NCI-H2196 (cell line): ENCODE measurements around the gene CD38.
"Not testable (repeated sequence)": the region's sequence is repeated elsewhere in the genome, so short reads cannot be mapped to it uniquely, and the experiment has no call there.

Source experiments
- DNase-seq: peaks from one replicate; lab custom pipeline; 2025; ENCODE audit not compliant: unreplicated experiment; lab: John Stamatoyannopoulos, UW

CD38 gene

DNA sequence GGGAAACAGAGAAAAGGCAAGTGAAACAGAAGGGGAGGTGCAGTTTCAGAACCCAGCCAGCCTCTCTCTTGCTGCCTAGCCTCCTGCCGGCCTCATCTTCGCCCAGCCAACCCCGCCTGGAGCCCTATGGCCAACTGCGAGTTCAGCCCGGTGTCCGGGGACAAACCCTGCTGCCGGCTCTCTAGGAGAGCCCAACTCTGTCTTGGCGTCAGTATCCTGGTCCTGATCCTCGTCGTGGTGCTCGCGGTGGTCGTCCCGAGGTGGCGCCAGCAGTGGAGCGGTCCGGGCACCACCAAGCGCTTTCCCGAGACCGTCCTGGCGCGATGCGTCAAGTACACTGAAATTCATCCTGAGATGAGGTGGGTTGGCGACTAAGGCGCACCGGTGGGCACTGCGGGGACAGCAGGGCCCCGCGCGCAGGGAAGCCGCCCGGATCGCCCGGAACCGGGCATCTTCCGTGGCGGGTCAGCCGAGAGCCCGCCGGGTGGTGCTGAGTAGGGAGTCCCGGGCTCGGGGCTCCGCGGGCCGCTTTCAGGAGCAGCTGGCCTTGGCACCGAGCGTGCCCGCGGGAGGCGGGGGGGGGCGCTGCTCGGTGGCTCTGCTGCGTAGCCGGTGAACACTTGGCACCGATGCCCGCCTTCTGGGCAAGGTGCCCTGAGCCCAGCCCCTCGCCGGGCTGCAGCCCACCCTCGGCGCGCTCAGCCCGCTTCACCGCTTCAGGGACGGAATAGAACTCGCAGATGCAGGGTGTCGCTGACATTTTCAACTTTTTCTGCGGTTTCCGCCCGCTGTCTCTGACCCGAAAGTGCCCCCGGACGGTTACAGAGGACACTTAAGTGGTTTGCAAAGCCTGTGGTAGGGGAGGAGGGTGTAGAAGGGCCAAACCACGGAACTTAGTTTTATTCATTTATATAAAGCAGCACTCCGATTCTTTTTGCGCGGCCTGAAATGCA is at the start of gene CD38:
Gene CD38, plus strand, starts transcription at position 40 of the 953 bp plus-strand sequence. Its CDS starts 87 bp downstream, at position 127.
- DNase-seq, result no peak

DNA sequence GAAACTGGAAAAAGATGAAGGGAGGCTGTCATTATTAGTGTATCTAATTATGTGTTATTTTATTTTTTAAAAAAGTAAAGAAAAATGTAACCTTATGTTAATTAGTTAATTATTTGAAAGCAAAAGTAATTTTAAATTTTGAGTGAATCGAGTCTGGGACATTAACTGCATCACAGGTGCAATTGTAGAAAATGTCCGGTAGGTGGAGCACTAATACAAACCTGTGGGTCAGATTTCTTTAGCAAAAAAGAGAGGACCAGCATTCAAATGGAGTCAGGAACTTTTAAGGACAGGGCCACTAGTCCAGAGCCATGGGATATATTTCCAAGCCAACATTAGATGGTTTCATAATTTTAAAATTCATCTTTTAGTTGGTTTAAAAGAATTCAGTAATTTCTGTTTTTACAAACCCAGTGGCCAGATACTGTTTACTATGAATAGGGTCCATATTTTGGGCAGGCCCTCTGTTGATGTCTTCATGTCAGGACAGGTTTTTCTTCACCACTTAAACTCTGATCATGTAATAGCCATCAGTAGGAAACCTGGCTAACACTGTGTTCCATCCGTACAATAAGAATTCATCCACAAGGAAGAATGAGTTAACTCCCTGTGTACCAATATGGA is 48.1 kb upstream of the CD38 start:
- peak; percentile 31 for DNase-seq

DNA sequence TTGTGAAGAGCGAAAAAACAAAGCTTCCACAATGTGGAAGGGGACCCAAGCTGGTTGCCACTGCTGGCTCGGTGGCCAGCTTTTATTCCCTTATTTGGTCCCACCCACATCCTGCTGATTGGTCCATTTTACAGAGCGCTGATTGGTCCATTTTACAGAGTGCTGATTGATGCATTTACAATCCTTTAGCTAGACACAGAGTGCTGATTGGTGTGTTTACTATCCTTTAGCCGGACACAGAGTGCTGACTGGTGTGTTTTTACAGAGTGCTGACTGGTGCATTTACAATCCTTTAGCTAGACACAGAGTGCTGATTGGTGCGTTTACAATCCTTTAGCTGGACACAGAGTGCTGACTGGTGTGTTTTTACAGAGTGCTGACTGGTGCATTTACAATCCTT is 45.1 kb upstream of the CD38 start:
- not testable (repeated sequence) for DNase-seq

DNA sequence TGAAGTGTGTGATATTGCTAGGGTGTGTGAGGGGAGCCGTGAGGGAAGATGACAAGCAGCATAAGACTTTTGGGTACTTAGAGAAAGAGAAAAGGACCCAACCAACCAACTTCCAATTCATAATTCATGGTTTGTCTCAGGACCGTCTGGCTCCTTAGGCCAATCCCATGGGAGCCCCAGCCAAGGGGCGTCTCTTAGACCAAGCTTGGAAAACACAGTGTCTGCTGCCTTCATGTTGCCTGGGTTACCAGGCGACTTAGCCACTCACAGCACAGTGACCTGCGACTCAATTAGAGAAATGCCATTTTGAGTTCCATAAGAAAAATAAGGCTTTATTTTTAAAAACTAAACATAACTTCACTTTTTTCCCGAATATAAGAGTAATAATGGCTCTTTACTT is 42.6 kb upstream of the CD38 start:
- DNase-seq, result no peak

DNA sequence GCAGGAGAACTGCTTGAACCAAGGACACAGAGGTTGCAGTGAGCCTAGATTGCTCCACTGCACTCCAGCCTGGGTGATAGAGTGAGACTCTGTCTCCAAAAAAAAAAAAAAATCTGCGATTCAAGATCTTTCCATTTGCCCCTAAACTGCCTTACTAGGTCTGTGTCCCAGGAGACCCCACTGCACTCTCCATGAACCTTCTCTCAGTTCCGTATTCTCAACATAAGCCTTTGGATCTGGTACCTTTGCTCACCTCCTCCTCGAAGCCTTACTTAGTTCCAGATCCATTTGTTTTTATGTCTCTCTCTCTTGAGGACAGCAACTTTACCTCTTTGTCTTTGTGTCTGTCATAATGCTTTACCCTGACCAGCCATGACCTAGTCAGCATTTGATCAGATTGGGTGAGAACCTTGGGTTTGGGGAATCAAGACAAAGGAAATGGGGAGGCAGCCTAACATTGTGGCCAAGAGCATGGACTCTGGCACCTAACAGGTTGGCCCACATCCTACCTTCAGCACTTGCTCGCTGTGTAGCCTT is 41.5 kb upstream of the CD38 start:
- no peak for DNase-seq

DNA sequence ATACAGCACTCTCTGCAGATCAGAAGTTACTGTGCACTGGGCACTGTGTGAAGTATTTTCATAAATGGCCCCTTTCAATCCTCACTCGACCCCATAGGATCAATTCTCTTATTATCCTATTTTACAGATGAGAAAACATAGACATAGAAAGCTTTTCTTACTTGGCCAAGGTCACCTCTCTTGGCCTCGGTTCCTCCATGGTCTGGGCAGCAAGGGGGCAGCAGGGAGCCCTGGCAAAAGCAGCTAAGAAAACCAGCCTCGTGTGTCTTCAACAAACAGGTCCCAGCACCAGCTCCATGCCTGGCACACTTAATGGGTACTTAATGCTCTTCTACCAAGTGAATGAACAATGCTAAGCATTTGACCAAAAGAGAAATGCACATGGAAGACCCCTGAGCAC is 40.9 kb upstream of the CD38 start:
- DNase-seq, result no peak

DNA sequence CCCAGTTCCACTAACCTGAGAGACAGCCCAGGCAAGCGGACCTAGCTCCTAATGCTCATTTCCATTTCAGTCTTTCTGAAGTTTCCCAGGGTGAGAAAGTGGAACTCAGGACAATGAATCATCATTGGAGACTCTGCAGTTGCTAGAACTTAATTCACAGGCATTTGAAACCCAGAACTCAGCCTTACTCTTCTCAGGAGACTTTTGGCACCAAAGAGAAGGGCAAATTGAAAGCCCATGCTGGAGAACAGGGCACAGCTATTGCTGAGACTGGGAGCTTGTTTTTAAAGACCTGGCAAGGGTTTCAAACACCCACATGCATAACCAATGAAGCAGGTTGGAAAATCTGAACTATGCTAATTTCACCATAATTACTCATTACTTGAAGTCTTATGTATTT is 39.3 kb upstream of the CD38 start:
- no peak for DNase-seq

DNA sequence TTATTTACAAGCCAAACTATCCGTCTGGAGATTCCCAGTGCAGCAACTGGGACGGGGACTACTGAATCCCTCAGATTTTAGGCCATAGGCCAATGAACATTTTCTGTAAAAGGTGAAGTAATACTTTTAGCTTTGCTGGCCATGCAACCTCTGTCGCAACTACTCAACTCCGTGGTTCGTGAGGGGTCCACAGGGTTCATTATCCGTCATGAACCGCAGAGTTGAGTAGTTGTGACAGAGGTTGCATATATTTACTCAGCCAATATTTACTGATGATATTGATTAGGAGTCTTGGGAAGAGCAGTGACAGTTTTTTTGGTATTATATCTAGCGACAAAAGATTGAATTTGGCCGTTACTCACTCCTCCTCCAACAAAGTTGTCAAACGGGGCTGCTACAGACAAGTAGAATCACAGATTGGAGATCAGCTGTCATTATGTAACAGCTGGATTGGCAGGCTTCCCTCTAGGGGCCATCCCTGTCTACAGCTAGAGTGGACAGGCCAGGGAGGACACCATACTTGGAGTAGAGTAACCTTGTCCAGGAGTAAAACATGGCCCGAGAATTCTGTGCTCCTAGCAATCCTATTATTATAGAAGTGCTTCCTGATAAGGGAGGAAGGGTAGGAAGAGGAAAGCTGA is 37.2 kb upstream of the CD38 start:
- DNase-seq, result no peak

DNA sequence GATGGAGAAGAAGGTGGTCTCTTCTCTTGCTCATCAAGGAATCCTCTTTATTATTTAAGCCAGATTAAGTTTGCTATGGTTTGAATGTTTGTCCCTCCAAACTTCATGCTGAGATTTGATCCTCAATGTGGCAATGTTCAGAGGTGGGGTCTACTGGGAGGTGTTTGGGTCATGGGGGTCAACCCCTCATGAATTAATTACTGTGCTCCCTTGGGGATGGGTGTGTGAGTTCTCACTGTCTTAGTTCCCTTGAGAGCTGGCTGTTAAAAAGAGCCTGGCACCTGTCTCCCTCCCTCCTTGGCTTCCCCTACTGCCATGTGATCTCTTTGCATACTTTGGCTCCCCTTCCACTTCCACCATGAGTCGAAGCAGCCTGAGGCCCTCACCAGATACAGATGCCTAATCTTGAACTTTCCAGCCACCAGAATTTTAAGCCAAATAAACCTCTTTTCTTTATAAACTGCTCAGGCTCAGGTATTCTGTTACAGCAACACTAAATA is 36.0 kb upstream of the CD38 start:
- DNase-seq, result no peak

DNA sequence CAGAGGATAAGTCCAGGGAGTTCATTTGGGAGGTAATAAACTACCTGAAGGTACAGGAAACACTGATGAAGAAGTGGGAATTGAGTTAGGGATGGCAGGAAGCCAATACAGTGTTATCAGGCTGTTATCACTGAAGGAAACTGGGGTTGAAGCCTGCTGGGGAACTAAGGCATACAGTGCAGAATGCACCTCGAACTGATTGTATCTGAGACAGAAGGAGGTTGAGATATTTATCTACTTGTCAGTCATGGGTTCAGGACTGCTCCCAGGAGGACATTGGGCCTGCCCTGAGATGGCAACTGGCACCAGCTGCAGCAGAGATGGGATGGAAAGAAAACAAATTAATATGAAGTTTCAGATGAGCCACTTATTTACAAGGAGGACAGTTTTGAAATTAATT is 35.5 kb upstream of the CD38 start:
- no peak for DNase-seq

DNA sequence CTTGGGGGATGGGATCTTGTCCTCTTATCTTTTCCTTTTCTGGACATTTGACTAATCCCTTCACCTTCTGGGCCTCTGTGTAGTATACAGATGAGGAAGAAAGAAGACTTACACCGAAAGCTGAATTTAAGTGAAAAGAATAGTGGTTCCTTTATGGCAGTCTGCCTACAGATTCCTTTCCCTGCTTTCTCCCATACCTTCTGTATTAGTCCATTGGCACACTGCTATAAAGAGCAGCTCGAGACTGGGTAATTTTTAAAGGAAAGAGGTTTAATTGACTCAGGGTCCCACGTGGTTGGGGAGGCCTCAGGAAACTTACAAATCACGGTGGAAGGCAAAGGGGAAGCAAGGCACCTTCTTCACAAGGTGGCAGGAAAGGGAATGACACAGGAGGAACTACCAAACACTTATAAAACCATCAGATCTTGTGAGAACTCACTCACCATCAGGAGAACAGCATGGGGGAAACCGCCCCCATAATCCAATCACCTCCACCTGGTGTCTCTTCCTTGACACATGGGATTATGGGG is 34.0 kb upstream of the CD38 start:
- no peak for DNase-seq

DNA sequence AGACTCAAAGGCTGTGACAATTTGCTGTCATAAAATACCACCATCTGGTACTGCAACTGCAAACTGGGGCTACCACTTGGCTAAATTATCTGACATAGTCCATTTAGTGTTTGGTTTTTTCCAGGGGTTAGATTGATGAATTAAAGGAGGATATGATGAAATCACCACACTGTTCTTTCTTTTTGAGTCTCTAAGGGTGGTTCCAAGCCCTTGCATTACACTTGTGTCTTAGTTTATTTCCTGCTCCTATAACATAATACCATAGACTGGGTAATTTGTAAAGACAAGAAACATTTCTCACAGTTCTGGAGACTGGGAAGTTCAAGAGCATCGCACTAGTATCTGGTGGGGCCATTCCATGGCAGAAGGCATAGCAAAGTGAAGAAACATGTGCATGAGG is 32.0 kb upstream of the CD38 start:
- DNase-seq, result no peak

DNA sequence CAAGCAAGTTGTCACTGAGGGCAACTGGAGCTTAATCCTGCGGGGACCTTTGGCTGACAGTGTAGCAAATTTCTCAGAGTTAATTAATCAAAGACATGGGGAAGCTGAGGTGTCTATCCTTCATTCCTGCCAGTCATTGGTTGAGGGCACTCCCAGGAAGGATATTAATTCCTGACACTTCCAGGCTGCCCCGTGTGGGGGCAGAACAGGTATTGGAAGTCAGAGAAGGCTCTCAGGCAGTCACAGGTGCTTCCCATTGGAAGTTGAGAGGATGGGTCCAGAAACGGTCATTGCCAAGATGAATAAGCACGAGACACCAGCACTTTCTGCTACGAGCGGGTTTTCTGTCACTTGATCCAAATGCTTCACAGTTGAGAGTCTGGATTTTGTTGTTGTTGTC is 29.1 kb upstream of the CD38 start:
- DNase-seq, result no peak

DNA sequence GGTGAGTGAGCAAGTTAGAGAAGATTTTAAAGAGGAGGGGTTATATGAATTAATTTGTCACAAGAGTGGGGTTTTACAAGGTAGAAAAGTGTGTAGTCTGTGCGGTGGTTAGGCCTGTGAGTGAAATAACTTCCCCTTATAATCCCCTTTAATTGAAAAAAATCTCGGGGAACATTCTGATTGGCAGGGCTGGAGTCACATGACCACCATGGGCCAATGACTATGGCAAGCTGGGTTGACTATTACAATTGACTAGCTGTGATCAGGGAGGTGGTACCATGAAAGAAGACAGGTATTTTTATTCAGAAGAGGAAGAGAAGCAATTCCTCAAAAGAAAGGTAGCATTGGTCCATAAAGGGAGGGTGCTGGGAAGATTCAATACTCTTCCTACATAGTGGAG is 27.0 kb upstream of the CD38 start:
- no peak for DNase-seq

DNA sequence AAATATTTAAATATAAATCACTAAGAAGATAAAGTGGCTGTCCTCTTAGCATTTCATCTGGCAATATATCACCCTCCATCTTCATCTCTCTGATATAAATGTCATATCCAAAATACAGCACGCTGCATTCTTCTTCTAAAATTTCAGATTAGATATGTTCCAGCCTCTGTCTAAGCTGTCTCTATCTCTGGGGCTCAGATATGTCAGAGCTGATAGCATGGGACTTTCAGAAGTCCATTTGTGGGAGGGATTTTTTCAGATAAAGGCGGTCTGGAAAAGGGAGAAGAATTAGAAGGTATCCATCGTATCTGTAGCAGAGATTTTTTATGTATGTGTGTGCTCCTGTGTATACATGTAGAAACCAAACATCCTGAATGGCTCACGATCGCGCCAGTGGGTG is 25.0 kb upstream of the CD38 start:
- DNase-seq, result no peak

DNA sequence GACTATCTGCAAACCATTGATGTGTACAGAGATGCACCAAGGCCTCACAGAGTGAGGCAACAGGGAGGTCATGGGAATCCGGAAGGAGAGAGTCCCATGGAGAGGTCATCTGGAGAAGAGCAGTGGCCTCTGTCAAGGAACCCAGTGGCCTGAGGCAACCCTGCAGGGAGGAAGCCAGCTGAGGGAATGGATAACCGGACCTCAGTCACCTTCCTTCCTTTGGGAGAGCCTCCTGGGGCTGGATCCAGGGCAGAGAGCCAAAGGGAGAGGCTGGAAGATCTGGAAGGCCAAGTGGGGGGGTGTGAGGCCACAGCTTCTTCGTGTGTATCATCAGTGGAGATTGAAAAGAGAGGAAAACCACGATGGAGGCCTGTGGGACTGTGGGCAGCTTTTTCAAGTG is 24.3 kb upstream of the CD38 start:
- no peak for DNase-seq

DNA sequence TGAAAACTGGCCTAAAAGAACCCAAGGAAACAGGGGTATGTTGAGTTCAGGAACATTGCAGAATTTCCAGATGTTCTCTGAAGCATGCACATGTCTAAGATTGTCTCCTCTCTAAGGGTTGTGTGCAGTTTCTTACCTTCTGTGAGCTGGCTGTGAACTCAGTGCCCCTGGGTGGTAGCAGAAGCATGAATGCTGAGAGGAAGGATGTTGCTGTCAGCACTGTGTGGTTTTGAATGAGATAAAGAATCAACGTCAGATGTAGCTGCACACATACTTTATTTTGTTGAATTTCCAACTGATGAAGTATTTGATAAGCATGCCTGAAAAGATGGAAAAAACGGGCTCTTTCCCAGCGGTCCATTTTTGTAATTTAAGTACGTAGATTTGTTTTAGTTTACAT is 23.8 kb upstream of the CD38 start:
- DNase-seq, result no peak

DNA sequence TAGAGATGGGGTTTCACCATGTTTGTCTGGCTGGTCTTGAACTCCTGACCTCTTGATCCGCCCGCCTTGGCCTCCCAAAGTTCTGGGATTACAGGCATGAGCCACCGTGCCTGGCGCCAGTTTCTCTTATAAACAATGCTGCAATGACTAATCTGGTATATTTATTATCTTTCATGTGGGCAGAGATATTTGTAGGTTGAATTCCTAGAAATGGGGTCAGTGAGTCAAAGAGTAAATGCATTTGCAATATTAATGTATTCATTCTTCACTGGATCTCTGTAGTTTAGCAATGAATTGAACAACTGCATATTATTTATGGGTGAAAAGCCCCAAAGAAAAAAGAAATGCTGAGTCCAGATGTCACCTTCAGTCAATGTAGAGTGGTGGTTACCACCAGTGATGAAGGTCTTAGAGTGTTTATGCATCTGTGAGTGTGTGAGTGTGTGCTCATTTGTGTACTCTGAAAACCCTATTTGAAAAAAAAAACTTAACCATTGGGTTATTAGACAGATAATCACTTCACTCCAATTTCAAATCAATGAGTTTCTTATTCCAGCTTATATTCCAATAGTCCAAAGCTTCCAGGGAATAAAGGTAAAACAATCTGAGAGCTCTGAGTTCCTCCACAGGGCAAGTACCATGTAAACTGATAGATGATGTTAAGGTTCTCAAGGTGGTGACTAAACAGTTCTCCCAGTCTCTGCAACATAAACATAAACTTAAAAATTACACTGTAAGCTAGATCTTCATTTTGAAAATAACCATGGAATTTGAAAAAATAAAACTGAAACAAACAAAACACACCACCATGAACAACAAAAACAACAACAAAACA is 22.6 kb upstream of the CD38 start:
- DNase-seq, result no peak

DNA sequence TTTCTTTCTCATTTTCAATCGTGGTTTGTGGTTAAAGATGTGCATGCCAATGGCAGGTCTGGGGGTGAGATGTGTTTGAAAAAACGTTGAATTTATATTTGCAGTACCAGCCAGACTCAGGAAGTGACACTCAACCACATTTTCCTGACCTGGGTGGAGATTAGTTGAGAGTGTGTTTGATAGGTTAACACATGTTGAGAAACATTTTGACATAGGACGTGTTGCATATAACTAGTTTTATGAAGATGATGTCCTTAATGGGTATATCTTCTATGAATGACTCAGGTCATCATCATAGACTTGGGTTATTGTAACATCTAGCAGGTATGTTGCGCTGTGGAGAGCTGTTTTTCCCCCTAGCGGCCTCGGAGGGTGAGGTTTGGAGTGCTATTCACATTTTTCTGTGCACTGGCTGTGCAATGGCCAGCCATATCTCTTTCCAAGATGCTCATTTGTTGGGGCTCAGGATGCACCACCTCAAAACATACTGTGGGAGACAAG is 21.7 kb upstream of the CD38 start:
- no peak for DNase-seq

DNA sequence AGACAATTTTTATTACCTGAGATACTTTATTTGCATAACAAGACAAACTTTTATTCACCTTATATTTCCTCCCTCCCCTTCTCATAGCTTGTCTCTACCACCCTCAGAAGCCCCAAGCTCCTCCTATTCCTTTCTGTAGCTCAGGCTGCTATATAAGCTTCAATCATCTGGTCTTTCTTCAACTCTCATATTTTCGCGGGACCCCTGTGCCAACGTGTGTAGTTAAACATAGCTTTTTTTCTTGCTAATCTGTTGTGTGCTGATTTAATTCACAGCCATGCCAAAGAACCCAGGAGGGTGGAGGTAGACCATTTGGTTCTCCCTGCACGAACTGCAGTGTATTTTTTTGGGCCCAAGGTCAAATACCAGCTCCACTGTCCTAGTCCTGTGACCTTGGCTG is 21.1 kb upstream of the CD38 start:
- DNase-seq, result no peak
